Stimulated activated memory B cell treated with anti-CD40 and anti-IgM and Interleukin-4, amounts not matched to agents 10 μg/mL and 1 μg/mL and 100 μg/mL, for 72 hours (primary cell): Measurements from ENCODE around the gene KLHL3.

Experiments
- ATAC-seq: fragments of 150-1000 bp; cut with Tn5 transposase; 2 replicates; pipeline ENCODE4 v1.10.0; 2021
- H3K27ac Mint-ChIP-seq: one replicate; pipeline ENCODE4 v1.8.0; 2022; ENCODE audit warnings: mild to moderate bottlenecking, mixed read lengths
- H3K27me3 Mint-ChIP-seq: one replicate; pipeline ENCODE4 v1.8.0; 2022; ENCODE audit warnings: mixed read lengths
- H3K36me3 Mint-ChIP-seq: one replicate; pipeline ENCODE4 v1.8.0; 2022; ENCODE audit warnings: mixed read lengths
- H3K4me1 Mint-ChIP-seq: one replicate; pipeline ENCODE4 v1.8.0; 2022; ENCODE audit warnings: mixed read lengths
- H3K4me3 Mint-ChIP-seq: one replicate; pipeline ENCODE4 v1.8.0; 2022; ENCODE audit warnings: mild to moderate bottlenecking, moderate library complexity, mixed read lengths
- H3K9me3 Mint-ChIP-seq: one replicate; pipeline ENCODE4 v1.8.0; 2022; ENCODE audit warnings: mixed read lengths

The KLHL3 gene

DNA sequence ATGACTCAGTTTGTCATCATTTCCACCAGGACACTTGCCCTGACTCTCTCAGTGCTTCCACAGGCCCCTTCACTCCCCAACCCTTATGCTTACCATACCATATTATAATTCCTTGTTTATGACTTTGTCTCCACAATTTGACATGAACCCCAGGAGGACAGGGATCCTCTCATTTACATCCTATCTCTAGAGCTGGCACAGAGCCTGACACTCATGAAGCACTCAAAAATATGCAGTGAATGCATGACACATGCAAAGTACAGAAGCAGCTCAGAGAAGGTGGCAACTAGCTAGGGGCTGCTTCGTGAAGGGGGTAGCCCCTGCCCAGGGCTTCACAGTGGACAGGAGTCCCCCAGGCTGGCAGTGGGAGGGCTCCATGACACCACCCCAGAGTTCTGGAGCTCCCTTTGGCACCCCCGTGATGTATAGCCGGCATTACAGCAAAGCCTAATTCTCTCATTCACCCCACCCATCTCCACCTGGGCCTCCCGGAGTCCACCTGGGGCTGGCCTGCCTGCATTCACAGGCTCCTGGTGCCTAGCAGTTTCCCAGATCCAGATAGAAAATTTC, 124.8 kb downstream of the KLHL3 start:
- ATAC-seq = no peak
- H3K27ac Mint-ChIP-seq = no peak overlapping the region
- peaks cover 11% of the 10 kb centered on the region for H3K27me3 Mint-ChIP-seq
- H3K9me3 Mint-ChIP-seq = no peaks in the 10 kb centered on the region
- H3K4me3 Mint-ChIP-seq = no peak overlapping the region
- H3K4me1 Mint-ChIP-seq = no peaks in the 10 kb centered on the region
- H3K36me3 Mint-ChIP-seq = no peaks in the 10 kb centered on the region

DNA sequence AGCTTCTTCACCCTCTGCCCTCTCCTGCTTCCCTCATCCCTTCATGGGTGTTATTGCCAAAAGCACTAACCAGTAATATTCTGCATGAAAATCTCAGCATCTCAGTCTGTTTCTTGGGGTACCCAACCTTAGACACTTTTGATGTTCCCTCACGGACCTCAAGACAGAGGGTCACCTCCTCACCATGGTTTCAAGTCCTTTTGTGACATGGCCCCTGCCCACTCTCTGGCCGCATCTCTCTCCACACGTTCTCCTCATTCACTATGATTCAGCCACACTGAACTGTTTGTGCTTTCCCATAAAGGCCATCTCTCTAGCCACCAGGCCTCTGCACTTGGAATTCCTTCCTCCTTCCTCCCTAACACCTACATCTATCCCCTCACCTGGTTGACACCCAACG, 125.3 kb downstream of the KLHL3 start:
- Mint-ChIP-seq H3K4me3 (no peak overlapping the region), H3K36me3 (no peaks in the 10 kb centered on the region), H3K9me3 (no peaks in the 10 kb centered on the region), H3K27ac (no peak overlapping the region), H3K27me3 (peaks cover 11% of the 10 kb centered on the region), H3K4me1 (no peaks in the 10 kb centered on the region)
- ATAC-seq = no peak

DNA sequence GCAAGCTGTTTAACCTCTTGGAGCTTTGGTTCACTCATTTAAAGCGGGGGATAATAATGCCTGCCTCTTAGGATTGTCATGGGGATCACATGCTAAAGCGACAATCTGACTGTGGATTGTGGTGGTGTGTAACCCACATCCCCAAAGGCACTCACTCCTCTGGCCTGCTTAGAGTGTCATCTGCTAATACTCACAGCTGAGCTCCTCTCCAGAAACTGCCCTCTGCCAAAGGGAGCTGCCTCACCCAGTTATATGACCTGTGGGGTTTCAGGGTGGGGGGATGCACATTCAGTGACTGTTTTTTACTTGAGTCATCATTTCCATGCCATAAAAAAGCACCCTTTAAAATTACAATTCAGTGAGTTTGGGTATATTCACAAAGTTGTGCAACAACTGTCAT, 126.8 kb downstream of the KLHL3 start:
- ATAC-seq = no peak
- H3K9me3 Mint-ChIP-seq = no peaks in the 10 kb centered on the region
- H3K4me1 Mint-ChIP-seq = no peaks in the 10 kb centered on the region
- peaks cover 18% of the 10 kb centered on the region for H3K27me3 Mint-ChIP-seq
- no peak overlapping the region for H3K27ac Mint-ChIP-seq
- H3K36me3 Mint-ChIP-seq = no peaks in the 10 kb centered on the region
- H3K4me3 Mint-ChIP-seq = no peak overlapping the region

DNA sequence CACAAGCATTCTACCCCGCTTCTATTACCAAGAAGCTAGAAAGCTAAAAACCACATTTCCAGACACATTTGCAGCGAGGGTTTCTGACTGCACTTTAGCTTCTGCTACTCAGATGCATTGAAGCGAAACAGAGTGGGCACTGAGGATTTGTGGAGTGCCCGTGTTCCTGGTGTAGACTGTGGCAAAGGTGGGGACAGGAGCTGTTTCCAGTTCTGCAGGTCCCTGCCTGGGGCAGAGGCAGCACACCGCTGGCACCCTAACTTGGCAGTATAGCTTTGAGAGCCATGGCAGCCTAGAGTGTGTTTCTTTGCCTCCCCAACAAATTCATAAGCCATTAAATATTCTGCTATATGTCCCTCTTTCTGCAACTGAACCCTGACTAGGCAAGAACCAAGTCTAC, 128.1 kb downstream of the KLHL3 start:
- H3K4me1 Mint-ChIP-seq = no peaks in the 10 kb centered on the region
- no peaks in the 10 kb centered on the region for H3K36me3 Mint-ChIP-seq
- no peak for ATAC-seq
- H3K27me3 Mint-ChIP-seq = peaks cover 30% of the 10 kb centered on the region
- no peaks in the 10 kb centered on the region for H3K9me3 Mint-ChIP-seq
- H3K27ac Mint-ChIP-seq = no peak overlapping the region
- no peak overlapping the region for H3K4me3 Mint-ChIP-seq

DNA sequence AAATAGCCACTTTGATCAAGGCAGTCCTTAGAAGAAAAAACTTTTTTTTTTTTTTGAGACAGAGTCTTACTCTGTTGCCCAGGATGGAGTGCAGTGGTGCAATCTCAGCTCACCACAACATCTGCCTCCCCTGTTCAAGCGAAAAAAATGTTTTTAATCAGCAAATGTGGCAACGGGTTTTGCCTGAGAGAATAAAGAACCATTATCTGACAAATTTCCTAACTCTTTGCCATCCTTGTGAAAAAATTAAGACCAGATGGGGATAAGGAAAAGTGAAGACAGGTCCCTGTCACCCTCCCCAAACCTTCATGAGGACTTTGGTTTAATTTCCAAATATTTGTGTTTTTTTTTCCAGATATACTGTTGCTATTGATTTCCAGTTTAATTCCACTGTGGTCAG, 129.5 kb downstream of the KLHL3 start:
- H3K9me3 Mint-ChIP-seq = no peaks in the 10 kb centered on the region
- no peak overlapping the region for H3K4me3 Mint-ChIP-seq
- no peak overlapping the region for H3K27ac Mint-ChIP-seq
- no peak for ATAC-seq
- no peaks in the 10 kb centered on the region for H3K36me3 Mint-ChIP-seq
- no peaks in the 10 kb centered on the region for H3K4me1 Mint-ChIP-seq
- H3K27me3 Mint-ChIP-seq = peaks cover 36% of the 10 kb centered on the region

DNA sequence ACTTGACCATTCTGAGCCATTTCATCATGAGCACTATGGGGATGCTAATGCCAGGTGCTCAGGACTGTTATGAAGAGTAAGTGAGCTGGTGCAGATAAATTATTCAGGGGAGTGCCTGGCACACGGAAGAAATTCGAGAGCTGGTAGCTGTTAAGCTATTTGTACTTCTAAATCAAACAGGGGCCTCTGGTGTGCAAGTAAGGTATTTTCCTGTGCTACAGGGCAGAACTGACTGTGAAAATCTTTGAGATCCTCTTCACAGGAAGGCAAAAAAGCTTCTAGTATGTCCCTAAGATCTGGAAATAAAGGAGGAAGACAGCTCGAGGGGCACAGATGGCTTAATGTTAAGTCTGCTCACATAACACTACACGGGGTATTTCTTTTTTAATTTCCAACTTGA, 130.5 kb downstream of the KLHL3 start:
- no peak for ATAC-seq
- Mint-ChIP-seq H3K36me3 (no peaks in the 10 kb centered on the region), H3K9me3 (no peaks in the 10 kb centered on the region), H3K4me3 (no peak overlapping the region), H3K27ac (no peak overlapping the region), H3K27me3 (peaks cover 26% of the 10 kb centered on the region), H3K4me1 (no peaks in the 10 kb centered on the region)

DNA sequence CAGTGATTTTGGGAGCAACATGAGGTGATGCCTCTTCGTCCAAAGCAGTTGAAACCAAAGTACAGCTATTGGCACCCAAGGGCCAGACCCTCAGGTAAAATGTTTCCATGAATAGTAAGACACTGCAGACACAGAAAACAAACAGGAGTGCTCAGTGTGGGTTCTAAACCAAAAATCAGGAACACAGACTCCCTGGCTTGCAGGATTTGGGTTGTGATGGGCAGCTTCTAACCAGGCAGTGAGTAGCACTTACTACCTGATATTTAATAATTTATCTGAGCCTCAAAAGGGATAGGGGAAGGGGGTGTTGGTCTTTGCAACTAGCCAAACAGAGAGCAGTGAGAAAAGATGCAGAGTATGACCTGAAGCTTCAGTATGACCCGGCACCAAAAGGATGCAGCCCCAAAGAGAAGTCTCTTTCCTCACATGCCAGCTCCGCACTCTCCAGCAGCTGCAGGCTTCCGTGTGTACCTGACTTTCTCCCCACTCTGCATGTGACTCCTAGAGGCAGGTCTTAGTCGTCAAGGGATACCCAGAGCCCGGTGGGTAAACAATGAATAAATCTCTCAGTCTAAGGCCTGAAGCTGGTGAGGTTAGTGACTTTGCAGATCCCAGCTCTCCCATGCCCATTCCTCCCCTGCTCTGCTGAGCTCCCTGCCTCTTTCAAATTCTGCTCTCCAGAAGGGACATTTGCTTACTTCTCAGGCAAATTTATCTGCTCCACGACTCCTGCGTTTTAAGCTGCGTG, 131.4 kb downstream of the KLHL3 start:
- H3K4me3 Mint-ChIP-seq = no peak overlapping the region
- no peaks in the 10 kb centered on the region for H3K4me1 Mint-ChIP-seq
- H3K27ac Mint-ChIP-seq = no peak overlapping the region
- no peak for ATAC-seq
- H3K36me3 Mint-ChIP-seq = no peaks in the 10 kb centered on the region
- no peaks in the 10 kb centered on the region for H3K9me3 Mint-ChIP-seq
- peaks cover 32% of the 10 kb centered on the region for H3K27me3 Mint-ChIP-seq

DNA sequence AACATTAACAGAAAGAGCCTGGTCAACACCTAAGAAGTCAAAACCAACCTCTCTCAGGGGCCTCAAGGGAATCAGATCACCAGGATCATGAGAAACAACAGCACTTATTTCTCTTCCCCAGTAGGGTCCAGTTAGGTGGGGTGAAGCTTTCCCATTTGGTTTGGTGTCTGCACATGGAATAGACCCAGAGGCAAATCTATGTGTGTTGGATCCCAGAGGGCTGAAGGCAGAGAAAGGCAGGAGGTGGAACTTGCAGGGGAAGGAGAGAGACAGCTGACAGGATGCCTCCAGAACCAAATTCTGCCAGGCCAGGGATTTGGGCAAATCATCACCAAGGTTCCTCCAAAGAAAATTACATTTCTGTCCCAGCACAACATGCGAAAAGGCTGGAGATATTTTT, 132.0 kb downstream of the KLHL3 start:
- H3K27ac Mint-ChIP-seq = no peak overlapping the region
- no peak overlapping the region for H3K4me3 Mint-ChIP-seq
- no peaks in the 10 kb centered on the region for H3K9me3 Mint-ChIP-seq
- no peaks in the 10 kb centered on the region for H3K4me1 Mint-ChIP-seq
- H3K36me3 Mint-ChIP-seq = no peaks in the 10 kb centered on the region
- ATAC-seq = no peak
- peaks cover 38% of the 10 kb centered on the region for H3K27me3 Mint-ChIP-seq

DNA sequence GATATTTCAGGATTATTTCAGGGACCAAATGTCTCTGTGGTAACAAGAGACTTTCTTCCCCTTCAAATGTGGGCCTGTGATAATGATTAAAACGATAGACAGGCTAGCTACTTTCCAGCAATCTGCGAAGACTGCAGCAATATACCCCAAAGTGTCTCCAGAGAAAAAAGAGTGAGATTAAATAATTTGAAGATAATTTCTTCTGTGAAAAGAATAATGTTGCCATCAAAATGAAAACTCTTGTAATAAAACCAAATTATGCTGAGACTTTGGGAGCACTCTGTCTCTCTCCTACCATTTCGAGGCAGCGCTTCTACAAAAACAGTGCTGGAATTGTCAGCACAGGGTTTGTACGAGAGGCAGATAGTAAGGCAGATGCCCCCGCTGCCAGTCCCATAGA, 132.5 kb downstream of the KLHL3 start:
- no peak for ATAC-seq
- Mint-ChIP-seq H3K4me1 (no peaks in the 10 kb centered on the region), H3K27ac (no peak overlapping the region), H3K36me3 (no peaks in the 10 kb centered on the region), H3K9me3 (no peaks in the 10 kb centered on the region), H3K27me3 (peaks cover 44% of the 10 kb centered on the region), H3K4me3 (no peak overlapping the region)

DNA sequence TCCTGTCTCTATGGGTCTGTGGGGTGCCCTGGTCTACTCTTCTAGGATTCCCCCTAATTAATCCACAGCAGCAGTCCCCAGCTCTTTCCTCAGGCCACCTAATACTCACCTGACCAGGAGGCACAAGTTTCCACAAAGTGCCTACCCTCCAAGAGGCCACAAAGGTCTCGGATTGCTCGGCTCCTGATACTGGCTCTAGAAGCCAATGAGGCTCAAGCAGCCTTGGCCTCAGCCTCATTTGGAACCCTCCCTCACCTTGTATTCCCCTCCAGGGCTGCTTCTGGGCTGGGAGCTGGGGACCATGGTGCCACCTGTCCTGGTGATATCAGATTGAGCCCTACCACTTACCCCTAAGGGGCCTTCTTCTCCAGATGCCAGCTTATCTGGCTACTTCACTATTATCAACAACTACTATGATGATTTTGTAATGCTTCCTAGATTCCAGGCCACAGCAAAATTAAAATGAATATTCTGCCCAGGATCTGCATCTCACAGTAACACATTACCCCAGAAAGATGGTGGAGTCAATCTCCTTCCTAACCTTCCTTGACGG, 133.1 kb downstream of the KLHL3 start:
- no peak overlapping the region for H3K27ac Mint-ChIP-seq
- peaks cover 49% of the 10 kb centered on the region for H3K27me3 Mint-ChIP-seq

DNA sequence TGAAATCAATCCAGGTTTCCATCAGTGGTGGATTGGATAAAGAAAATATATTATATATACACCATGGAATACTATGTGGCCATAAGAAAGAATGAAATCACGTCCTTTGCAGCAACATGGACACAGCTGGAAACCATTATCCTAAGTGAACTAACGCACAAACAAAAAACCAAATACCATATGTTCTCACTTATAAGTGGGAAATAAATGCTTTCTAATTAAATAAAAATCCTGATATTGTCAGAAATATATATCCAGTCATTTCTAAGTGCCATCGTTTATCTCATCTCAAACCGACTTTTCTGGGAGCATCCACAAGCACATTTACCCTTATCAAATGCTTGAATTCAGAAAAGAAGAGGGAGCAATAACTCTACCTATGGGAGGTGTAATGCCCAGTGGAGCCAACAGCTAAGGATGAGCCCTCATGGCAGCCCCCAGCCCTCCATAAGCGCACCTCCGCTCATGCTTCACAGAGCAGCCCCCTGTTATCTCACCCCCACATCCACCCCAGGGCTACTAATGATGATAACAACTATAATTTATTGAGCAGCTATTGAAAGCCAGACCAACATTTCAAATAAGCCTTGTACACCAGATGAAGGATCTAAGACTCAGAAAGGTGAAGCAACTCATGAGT, 135.0 kb downstream of the KLHL3 start:
- Mint-ChIP-seq H3K9me3 (no peaks in the 10 kb centered on the region), H3K4me3 (no peak overlapping the region), H3K36me3 (no peaks in the 10 kb centered on the region), H3K4me1 (no peaks in the 10 kb centered on the region), H3K27me3 (peaks cover 56% of the 10 kb centered on the region), H3K27ac (no peak overlapping the region)
- no peak for ATAC-seq

More for the DNA sequence above, 133.1 kb downstream of the KLHL3 start:
- no peaks in the 10 kb centered on the region for H3K4me1 Mint-ChIP-seq
- H3K9me3 Mint-ChIP-seq = no peaks in the 10 kb centered on the region
- no peak overlapping the region for H3K4me3 Mint-ChIP-seq
- H3K36me3 Mint-ChIP-seq = no peaks in the 10 kb centered on the region
- no peak for ATAC-seq

DNA sequence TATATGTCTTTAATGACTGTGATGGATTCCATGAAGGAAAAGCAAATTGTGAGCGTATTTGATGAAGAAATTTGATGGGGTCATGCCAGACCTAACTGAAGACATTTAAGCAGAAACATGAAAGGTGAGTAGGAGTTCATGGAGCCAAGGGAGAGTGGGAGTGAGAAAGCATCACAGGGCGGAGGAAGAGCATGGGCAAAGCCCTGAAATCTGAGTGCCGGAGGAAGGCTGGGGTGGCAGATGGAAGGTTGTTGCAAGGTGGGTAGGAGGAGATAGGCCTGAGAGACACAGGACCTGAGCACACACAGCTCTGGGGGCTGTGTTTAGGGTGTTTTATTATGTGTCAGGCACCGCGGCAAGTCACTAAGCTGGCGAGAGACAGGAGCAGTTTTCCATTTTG, 136.4 kb downstream of the KLHL3 start:
- H3K9me3 Mint-ChIP-seq = no peaks in the 10 kb centered on the region
- no peak overlapping the region for H3K27ac Mint-ChIP-seq
- no peaks in the 10 kb centered on the region for H3K4me1 Mint-ChIP-seq
- ATAC-seq = no peak
- no peak overlapping the region for H3K4me3 Mint-ChIP-seq
- H3K36me3 Mint-ChIP-seq = no peaks in the 10 kb centered on the region
- H3K27me3 Mint-ChIP-seq = peaks cover 53% of the 10 kb centered on the region

DNA sequence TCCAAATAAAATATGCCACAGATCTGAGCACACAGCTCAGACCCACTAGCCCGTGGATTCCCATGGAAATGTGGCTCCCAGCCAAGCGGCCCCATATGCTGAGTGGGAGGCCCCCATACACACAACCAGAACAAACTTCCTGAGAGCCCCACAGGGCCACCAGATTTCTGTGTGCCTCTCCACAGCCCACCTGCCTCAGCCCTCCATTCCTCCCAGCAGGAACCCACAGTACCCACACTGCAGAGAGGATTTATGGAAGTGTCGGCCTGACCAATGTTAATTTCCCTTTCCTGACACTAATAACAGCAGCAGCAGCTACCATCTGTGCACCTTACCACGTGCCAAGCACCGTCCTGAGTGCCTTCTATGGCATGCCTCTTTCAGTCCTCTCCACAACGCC, 137.5 kb downstream of the KLHL3 start:
- peaks cover 43% of the 10 kb centered on the region for H3K27me3 Mint-ChIP-seq
- H3K27ac Mint-ChIP-seq = no peak overlapping the region
- H3K9me3 Mint-ChIP-seq = no peaks in the 10 kb centered on the region
- H3K36me3 Mint-ChIP-seq = no peaks in the 10 kb centered on the region
- ATAC-seq = no peak
- H3K4me3 Mint-ChIP-seq = no peak overlapping the region
- no peaks in the 10 kb centered on the region for H3K4me1 Mint-ChIP-seq

DNA sequence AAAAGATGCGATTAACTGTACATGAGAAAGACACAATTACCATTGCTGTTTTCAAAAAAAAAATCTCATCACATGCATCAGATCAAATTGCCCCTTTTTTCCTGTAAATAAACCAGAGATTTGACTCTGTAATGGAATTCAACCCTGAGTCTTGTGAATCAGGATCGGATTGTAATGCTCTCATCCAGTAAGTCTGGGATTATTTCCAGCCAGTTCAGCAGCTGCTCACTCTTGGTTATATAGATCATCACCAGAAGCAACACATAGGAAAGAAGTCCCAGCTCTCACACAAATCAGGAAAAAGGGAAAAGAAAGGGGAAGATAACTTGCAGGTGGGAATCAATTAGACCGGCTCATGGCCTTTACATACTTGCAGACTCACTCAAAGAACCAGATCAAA, 138.9 kb downstream of the KLHL3 start:
- Mint-ChIP-seq H3K36me3 (no peaks in the 10 kb centered on the region), H3K4me3 (no peak overlapping the region), H3K4me1 (no peaks in the 10 kb centered on the region), H3K27ac (no peak overlapping the region), H3K27me3 (peaks cover 42% of the 10 kb centered on the region), H3K9me3 (peaks cover 6% of the 10 kb centered on the region)
- no peak for ATAC-seq

DNA sequence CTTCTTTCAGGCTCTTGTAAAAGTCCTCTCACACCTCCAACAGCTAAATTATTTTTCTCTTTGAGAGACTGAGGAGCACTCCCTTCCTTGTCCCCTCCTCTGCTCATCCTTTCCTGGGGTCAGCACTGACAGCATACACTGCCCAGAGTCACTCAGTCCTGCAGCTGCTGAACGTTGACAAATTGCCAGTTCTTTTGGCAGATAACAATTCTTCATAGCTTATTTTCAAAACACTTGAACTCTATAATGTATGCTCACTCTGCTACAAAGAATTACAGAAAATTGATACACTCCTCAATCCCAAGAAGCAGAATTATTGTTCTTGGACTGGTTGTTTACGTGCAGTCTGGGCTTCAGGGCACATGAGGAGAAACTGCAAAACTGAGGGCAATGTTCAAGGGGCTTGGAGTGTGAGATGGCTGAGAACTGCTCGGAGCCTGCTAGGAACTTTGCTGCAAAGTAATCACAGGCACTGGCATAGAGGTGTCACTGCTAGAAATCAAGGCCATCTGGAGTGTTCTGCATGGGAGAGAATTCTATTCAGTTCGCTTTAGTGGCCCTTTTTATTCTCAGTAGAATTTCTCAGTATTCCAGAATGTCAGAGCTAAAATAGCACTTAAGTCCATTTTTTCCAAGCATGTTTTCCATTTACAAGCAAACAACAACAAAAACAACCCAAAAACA, 140.4 kb downstream of the KLHL3 start:
- peaks cover 42% of the 10 kb centered on the region for H3K27me3 Mint-ChIP-seq
- no peak overlapping the region for H3K4me3 Mint-ChIP-seq
- no peak overlapping the region for H3K27ac Mint-ChIP-seq
- no peaks in the 10 kb centered on the region for H3K36me3 Mint-ChIP-seq
- H3K4me1 Mint-ChIP-seq = no peaks in the 10 kb centered on the region
- no peak for ATAC-seq
- peaks cover 6% of the 10 kb centered on the region for H3K9me3 Mint-ChIP-seq
